ACC112 (cell line): ENCODE results near the gene KIF11.
A peak's percentile ranks its signal among the peaks of the same experiment; 100 is the strongest.

Experiments used
- H2AFZ ChIP-seq: fragments of 200-600 bp; sonication (generic); one replicate; pipeline ENCODE4 v1.6.0; 2017; ENCODE audit warnings: antibody characterized with exemption, low read length; ENCODE audit not compliant: unreplicated experiment
- H3K27ac ChIP-seq: fragments of 200-600 bp; sonication (generic); 2 replicates; pipeline ENCODE4 v1.5.1; 2014; ENCODE audit warnings: low read depth, mild to moderate bottlenecking, antibody characterized with exemption, low read length, moderate library complexity
- H3K27me3 ChIP-seq: fragments of 200-600 bp; sonication (generic); 2 replicates; pipeline ENCODE4 v1.6.1; 2014; ENCODE audit warnings: mild to moderate bottlenecking, antibody characterized with exemption, low read length, moderate library complexity, mixed read lengths; ENCODE audit not compliant: insufficient read depth
- H3K36me3 ChIP-seq: fragments of 200-600 bp; sonication (generic); 2 replicates; pipeline ENCODE4 v1.6.1; 2016; ENCODE audit warnings: mild to moderate bottlenecking, antibody characterized with exemption, low read length, moderate library complexity, mixed read lengths; ENCODE audit not compliant: insufficient read depth
- H3K4me1 ChIP-seq: fragments of 200-600 bp; sonication (generic); one replicate; pipeline ENCODE4 v1.6.1; 2016; ENCODE audit warnings: low read length, mixed read lengths; ENCODE audit not compliant: insufficient read depth, unreplicated experiment, control insufficient read depth
- H3K4me3 ChIP-seq: fragments of 200-600 bp; sonication (generic); 2 replicates; pipeline ENCODE4 v1.5.1; 2014; ENCODE audit warnings: mild to moderate bottlenecking, low read depth, low read length
- H3K79me2 ChIP-seq: fragments of 200-600 bp; sonication (generic); one replicate; pipeline ENCODE4 v1.6.0; 2016; ENCODE audit warnings: low read length; ENCODE audit not compliant: control insufficient read depth, unreplicated experiment, insufficient read depth

The KIF11 gene

GRCh38 chr10:92592761-92593618 is at the start of gene KIF11:
Gene KIF11 (plus strand): TSS chr10:92593130. CDS start chr10:92593376, 246 bp downstream.
- Histone ChIP-seq H2AFZ (peak within 1 kb of the TSS; percentile 93), H3K4me1 (peaks cover 9% of the 10 kb centered on the region), H3K36me3 (0 out of 2 replicates have a peak, but pooled peaks cover 4% of the 10 kb centered on the region), H3K79me2 (peaks cover 49% of the 10 kb centered on the region), H3K4me3 (peak within 1 kb of the TSS; percentile 85), H3K27ac (peak within 1 kb of the TSS; percentile 68), H3K27me3 (no peaks in the 10 kb centered on the region)

DNA sequence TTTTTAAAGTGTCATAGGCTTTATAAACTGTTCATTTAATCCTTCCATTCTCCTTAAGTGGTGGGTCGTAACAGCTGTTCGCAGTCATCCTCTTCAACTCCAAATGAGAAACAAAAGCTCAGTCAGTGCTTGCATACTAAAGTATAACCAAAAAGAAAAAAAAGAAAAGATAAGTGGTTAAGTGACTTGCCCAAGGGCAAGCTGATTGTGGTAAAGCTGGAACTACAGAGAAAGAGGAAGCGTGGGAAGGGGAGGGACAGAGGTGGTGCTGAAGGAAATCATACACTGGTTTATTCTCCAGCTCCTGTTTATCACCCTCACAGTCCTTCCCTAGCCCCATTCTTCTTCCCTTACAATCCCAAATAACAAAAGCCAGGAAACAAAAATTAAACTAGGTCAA is 48.6 kb upstream of the KIF11 start:
- peaks cover 7% of the 10 kb centered on the region for H3K79me2 ChIP-seq
- no peak overlapping the region for H3K4me3 ChIP-seq
- H3K4me1 ChIP-seq = no peaks in the 10 kb centered on the region
- no peaks in the 10 kb centered on the region for H3K27me3 ChIP-seq
- 0 out of 2 replicates have a peak, but pooled peaks cover 4% of the 10 kb centered on the region for H3K36me3 ChIP-seq
- H2AFZ ChIP-seq = no peak overlapping the region
- no peak overlapping the region for H3K27ac ChIP-seq

- 0 out of 2 replicates have a peak, but pooled peaks cover 4% of the 10 kb centered on the region for H3K36me3 ChIP-seq
- no peaks in the 10 kb centered on the region for H3K27me3 ChIP-seq
- H2AFZ ChIP-seq = no peak overlapping the region
- peaks cover 7% of the 10 kb centered on the region for H3K79me2 ChIP-seq
- no peak overlapping the region for H3K4me3 ChIP-seq
- no peaks in the 10 kb centered on the region for H3K4me1 ChIP-seq
- no peak overlapping the region for H3K27ac ChIP-seq
These were observed 47.4 kb upstream of the KIF11 start for GRCh38 chr10:92545556-92545955.

DNA sequence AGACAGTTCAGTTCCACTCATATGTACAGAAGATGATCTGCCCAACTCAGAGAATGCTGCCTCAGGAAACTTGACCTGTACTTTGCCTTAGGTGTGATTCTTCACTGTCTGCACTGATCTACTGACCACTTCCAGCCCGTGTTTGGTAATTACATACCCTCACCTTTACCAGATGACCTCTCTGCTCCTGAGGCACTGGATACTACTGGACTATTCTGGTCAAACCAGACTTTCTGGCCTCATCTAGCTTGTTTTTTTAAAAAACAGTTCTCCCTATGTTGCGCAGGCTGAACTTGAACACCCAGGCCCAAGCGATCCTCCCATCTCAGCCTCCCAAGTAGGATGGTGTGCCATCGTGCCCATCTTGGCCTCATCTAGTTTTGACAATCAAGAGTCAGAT is 45.3 kb upstream of the KIF11 start:
- Histone ChIP-seq H3K27ac (no peak overlapping the region), H3K4me3 (no peak overlapping the region), H3K79me2 (peaks cover 17% of the 10 kb centered on the region), H3K36me3 (0 out of 2 replicates have a peak, but pooled peaks cover 4% of the 10 kb centered on the region), H3K4me1 (no peaks in the 10 kb centered on the region), H2AFZ (no peak overlapping the region), H3K27me3 (no peaks in the 10 kb centered on the region)

GRCh38 chr10:92550924-92551323 is 42.0 kb upstream of the KIF11 start:
- H2AFZ ChIP-seq = no peak overlapping the region
- H3K36me3 ChIP-seq = peaks cover 26% of the 10 kb centered on the region
- no peak overlapping the region for H3K27ac ChIP-seq
- H3K27me3 ChIP-seq = no peaks in the 10 kb centered on the region
- peaks cover 19% of the 10 kb centered on the region for H3K79me2 ChIP-seq
- H3K4me3 ChIP-seq = no peak overlapping the region
- no peaks in the 10 kb centered on the region for H3K4me1 ChIP-seq

- Histone ChIP-seq H3K4me1 (no peaks in the 10 kb centered on the region), H3K79me2 (peaks cover 19% of the 10 kb centered on the region)
These were observed 40.6 kb upstream of the KIF11 start for GRCh38 chr10:92552310-92552709.

DNA sequence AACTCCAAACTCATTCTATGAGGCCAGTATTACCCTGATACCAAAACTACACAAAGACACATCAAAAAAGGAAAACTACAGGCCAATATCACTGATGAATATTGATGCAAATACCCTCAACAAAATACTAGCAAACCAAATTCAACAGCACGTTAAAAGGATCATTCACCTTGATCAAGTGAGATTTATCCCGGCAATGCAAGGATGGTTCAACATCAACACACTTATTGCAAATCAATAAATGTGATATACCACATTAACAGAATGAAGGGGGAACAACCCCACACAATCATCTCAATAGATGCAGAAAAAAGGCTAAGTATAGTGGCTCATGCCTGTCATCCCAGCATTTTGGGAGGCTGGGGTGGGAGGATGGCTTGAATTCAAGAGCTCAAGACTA is 39.0 kb upstream of the KIF11 start:
- Histone ChIP-seq H2AFZ (no peak overlapping the region), H3K27me3 (no peaks in the 10 kb centered on the region), H3K36me3 (peaks cover 27% of the 10 kb centered on the region), H3K27ac (no peak overlapping the region), H3K4me3 (no peak overlapping the region), H3K79me2 (peaks cover 12% of the 10 kb centered on the region), H3K4me1 (no peaks in the 10 kb centered on the region)

More at GRCh38 chr10:92552310-92552709, 40.6 kb upstream of the KIF11 start:
- no peak overlapping the region for H2AFZ ChIP-seq
- H3K27ac ChIP-seq = no peak overlapping the region
- H3K27me3 ChIP-seq = no peaks in the 10 kb centered on the region
- H3K36me3 ChIP-seq = peaks cover 28% of the 10 kb centered on the region
- H3K4me3 ChIP-seq = no peak overlapping the region

GRCh38 chr10:92559046-92559445 is 33.9 kb upstream of the KIF11 start:
- Histone ChIP-seq H3K4me3 (no peak overlapping the region), H3K4me1 (no peaks in the 10 kb centered on the region)

GRCh38 chr10:92562424-92562823 is 30.5 kb upstream of the KIF11 start:
- Histone ChIP-seq H3K27ac (no peak overlapping the region), H3K27me3 (no peaks in the 10 kb centered on the region), H3K79me2 (peaks cover 21% of the 10 kb centered on the region), H3K4me3 (no peak overlapping the region), H3K36me3 (peaks cover 17% of the 10 kb centered on the region), H3K4me1 (no peaks in the 10 kb centered on the region), H2AFZ (no peak overlapping the region)

More at GRCh38 chr10:92559046-92559445, 33.9 kb upstream of the KIF11 start:
- no peak overlapping the region for H3K27ac ChIP-seq
- H3K27me3 ChIP-seq = no peaks in the 10 kb centered on the region
- no peak overlapping the region for H2AFZ ChIP-seq
- peaks cover 5% of the 10 kb centered on the region for H3K79me2 ChIP-seq
- peaks cover 34% of the 10 kb centered on the region for H3K36me3 ChIP-seq

- H3K79me2 ChIP-seq = peaks cover 48% of the 10 kb centered on the region
- no peak overlapping the region for H2AFZ ChIP-seq
- H3K27ac ChIP-seq = no peak overlapping the region
- H3K4me1 ChIP-seq = peaks cover 18% of the 10 kb centered on the region
- no peaks in the 10 kb centered on the region for H3K27me3 ChIP-seq
- no peak overlapping the region for H3K4me3 ChIP-seq
- no peaks in the 10 kb centered on the region for H3K36me3 ChIP-seq
These were observed 24.9 kb upstream of the KIF11 start for GRCh38 chr10:92567952-92568600.
